Naive thymus-derived CD4-positive, alpha-beta T cell (primary cell): Measurements from ENCODE around the gene ATP8B1. TPM values are rescaled to one million over a fixed set of nuclear protein-coding genes. Genes with fewer than 3 reads are reported as not detected.

Experiments used
- ATAC-seq: fragments of 150-1000 bp; cut with Tn5 transposase; 2 replicates; pipeline ENCODE4 v1.10.0; 2021; ENCODE audit warnings: mild to moderate bottlenecking, moderate library complexity
- CTCF ChIA-PET: fragments of 350-600 bp; sonication (Branson Sonifier 250); formaldehyde crosslinking; loops from one replicate; lab custom pipeline; 2021; ENCODE audit warnings: antibody characterized with exemption; lab: Charles Lee
- POLR2A ChIA-PET: fragments of 350-600 bp; sonication (Branson Sonifier 250); formaldehyde crosslinking; loops from one replicate; lab custom pipeline; 2021; ENCODE audit warnings: antibody characterized with exemption, inconsistent platforms; lab: Charles Lee
- DNase-seq, 9 donors: peaks; one replicate each; pipeline versions ENCODE4 v3.0.0 to v3.0.0-alpha.2; 2020 to 2022; ENCODE audit warnings: mixed read lengths in 1 of 9
- H3K27ac ChIP-seq: one replicate; pipeline ENCODE4 v1.7.0; 2013; ENCODE audit warnings: mild to moderate bottlenecking, low read depth, low read length, moderate library complexity
- H3K27me3 ChIP-seq, 2 donors: one replicate each; pipeline ENCODE4 v1.7.0; 2013; ENCODE audit warnings: low read length in 2 of 2, mild to moderate bottlenecking in 2 of 2, moderate library complexity in 2 of 2; ENCODE audit not compliant: control insufficient read depth in 2 of 2, insufficient read depth in 2 of 2
- H3K36me3 ChIP-seq, 3 experiments: 1 replicate in 2 of 3; 2 replicates in 1 of 3; pipeline ENCODE4 v1.7.0; 2013; ENCODE audit warnings: low read length in 3 of 3, mild to moderate bottlenecking in 3 of 3, moderate library complexity in 1 of 3; ENCODE audit not compliant: insufficient read depth in 3 of 3, control insufficient read depth in 2 of 3
- H3K4me1 ChIP-seq, 2 donors: one replicate each; pipeline ENCODE4 v1.7.0; 2013; ENCODE audit warnings: low read length in 2 of 2, mild to moderate bottlenecking in 2 of 2, moderate library complexity in 1 of 2; ENCODE audit not compliant: control insufficient read depth in 2 of 2, insufficient read depth in 2 of 2
- H3K4me3 ChIP-seq: 2 replicates; pipeline ENCODE4 v1.7.0; 2013; ENCODE audit warnings: mild to moderate bottlenecking, low read length
- H3K9me3 ChIP-seq, 3 experiments: 1 replicate in 2 of 3; 2 replicates in 1 of 3; pipeline ENCODE4 v1.7.0; 2013; ENCODE audit warnings: low read length in 3 of 3; ENCODE audit not compliant: control insufficient read depth in 2 of 3
- H3K27ac Mint-ChIP-seq, 9 donors: one replicate each; pipeline ENCODE4 v1.8.0; 2020 to 2022; ENCODE audit warnings: mixed read lengths in 9 of 9, mild to moderate bottlenecking in 8 of 9, moderate library complexity in 5 of 9, inconsistent platforms in 2 of 9
- H3K27me3 Mint-ChIP-seq, 5 donors: one replicate each; pipeline ENCODE4 v1.8.0; 2021 to 2022; ENCODE audit warnings: mixed read lengths in 5 of 5, mild to moderate bottlenecking in 1 of 5
- H3K36me3 Mint-ChIP-seq, 5 donors: one replicate each; pipeline ENCODE4 v1.8.0; 2020 to 2022; ENCODE audit warnings: mixed read lengths in 5 of 5, mild to moderate bottlenecking in 3 of 5, inconsistent platforms in 1 of 5
- H3K4me1 Mint-ChIP-seq, 7 donors: one replicate each; pipeline ENCODE4 v1.8.0; 2020 to 2022; ENCODE audit warnings: mixed read lengths in 7 of 7, mild to moderate bottlenecking in 3 of 7, inconsistent platforms in 1 of 7
- H3K4me3 Mint-ChIP-seq, 10 donors: one replicate each; pipeline ENCODE4 v1.8.0; 2020 to 2022; ENCODE audit warnings: mild to moderate bottlenecking in 10 of 10, mixed read lengths in 10 of 10, moderate library complexity in 6 of 10, inconsistent platforms in 2 of 10
- H3K9me3 Mint-ChIP-seq, 11 donors: one replicate each; pipeline ENCODE4 v1.8.0; 2020 to 2022; ENCODE audit warnings: mixed read lengths in 11 of 11, mild to moderate bottlenecking in 4 of 11, inconsistent platforms in 1 of 11, moderate library complexity in 1 of 11
- intact Hi-C, 2 donors: fragments of 100-400 bp; cut with micrococcal nuclease; formaldehyde crosslinking; loops; one replicate each; pipeline ENCODE4 v1.15.1; 2023
- polyA plus RNA-seq, 2 donors: library from polyadenylated mRNA; unstranded; fragments of 300-500 nt; fragmentation: Illumina TruSeq; gene quantifications; one replicate each; pipeline ENCODE4 v1.2.3, GENCODE V29; 2021
- total RNA-seq, 6 experiments: library from RNA in 5 of 6; stranded (reverse) in 5 of 6; gene quantifications; 1 replicate in 5 of 6; 2 replicates in 1 of 6; pipeline ENCODE4 v1.2.3 and lab custom pipeline; 2021 to 2026

Gene ATP8B1
- total and polyA plus RNA-seq, 7 experiments from 2014 or later = not detected

DNA sequence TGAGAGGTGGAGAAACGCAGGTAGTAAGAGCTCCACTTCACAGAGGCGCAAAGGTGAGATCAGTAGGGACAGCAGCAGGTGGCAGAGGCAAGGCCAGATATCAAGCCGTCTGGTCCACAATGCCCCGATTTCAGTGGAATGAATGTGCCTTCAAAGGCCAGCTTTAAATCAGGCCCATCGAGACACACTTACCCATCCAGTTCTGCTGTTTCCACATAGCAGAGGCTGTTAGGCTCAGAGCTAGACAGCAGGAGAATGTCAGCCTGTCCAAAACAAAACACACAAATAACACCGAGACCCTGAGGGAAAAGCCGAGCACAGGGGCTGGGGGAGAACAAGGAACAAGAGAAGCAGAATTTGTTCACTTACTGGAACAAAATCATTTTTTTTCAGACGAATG is 105.7 kb downstream of the ATP8B1 start:
- Histone ChIP-seq H3K9me3 (peaks cover 0 to 6% (median 0%) of the 10 kb centered on the region in 3 experiments), H3K27ac (no peak overlapping the region), H3K4me1 (no peaks in the 10 kb centered on the region), H3K27me3 (no peaks in the 10 kb centered on the region), H3K4me3 (no peak overlapping the region), H3K36me3 (no peaks in the 10 kb centered on the region)
- Mint-ChIP-seq H3K4me3 (no peak overlapping the region), H3K27me3 (no peaks in the 10 kb centered on the region), H3K36me3 (peaks cover 0 to 43% (median 26%) of the 10 kb centered on the region in 5 donors), H3K4me1 (peaks cover 0 to 8% (median 0%) of the 10 kb centered on the region in 7 donors), H3K9me3 (peaks cover 0 to 56% (median 8%) of the 10 kb centered on the region in 11 donors), H3K27ac (no peak overlapping the region)
- DNase-seq (no peak), ATAC-seq (no peak)
- ChIA-PET CTCF (no interaction called here), POLR2A (no interaction called here)
- intact Hi-C loops = no loop called here

DNA sequence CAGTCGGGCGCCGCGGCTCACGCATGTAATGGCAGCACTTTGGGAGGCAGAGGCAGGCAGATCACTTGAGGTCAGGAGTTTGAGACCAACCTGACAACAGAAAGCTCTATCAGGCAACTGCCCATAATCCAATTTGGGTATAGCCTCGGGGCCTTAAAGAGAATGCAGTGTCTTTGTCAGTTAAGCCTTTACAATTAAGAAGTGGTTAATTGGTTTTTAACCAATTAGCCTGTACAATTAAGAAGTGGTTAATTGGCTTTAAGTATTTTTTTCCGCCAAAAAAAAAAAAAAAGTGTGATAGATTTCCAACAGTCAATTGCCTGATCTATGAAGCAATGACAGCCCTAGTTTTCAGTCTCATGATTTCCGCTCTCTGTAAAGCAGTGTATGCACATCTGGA is 106.8 kb downstream of the ATP8B1 start:
- intact Hi-C loops = no loop called here
- no peak overlapping the region for H3K27ac ChIP-seq
- H3K9me3 ChIP-seq = no peaks in the 10 kb centered on the region
- Mint-ChIP-seq H3K27me3 (no peaks in the 10 kb centered on the region), H3K36me3 (peaks cover 0 to 47% (median 33%) of the 10 kb centered on the region in 5 donors), H3K27ac (peak overlapping the region in 1 of 9 donors; percentile 43), H3K4me1 (peaks cover 0 to 9% (median 0%) of the 10 kb centered on the region in 7 donors), H3K9me3 (peaks cover 0 to 56% (median 8%) of the 10 kb centered on the region in 11 donors), H3K4me3 (no peak overlapping the region)
- H3K4me3 ChIP-seq = no peak overlapping the region
- ATAC-seq (no peak), DNase-seq (no peak)
- no peaks in the 10 kb centered on the region for H3K4me1 ChIP-seq
- POLR2A ChIA-PET = no interaction called here
- CTCF ChIA-PET = no interaction called here
- no peaks in the 10 kb centered on the region for H3K27me3 ChIP-seq
- no peaks in the 10 kb centered on the region for H3K36me3 ChIP-seq

DNA sequence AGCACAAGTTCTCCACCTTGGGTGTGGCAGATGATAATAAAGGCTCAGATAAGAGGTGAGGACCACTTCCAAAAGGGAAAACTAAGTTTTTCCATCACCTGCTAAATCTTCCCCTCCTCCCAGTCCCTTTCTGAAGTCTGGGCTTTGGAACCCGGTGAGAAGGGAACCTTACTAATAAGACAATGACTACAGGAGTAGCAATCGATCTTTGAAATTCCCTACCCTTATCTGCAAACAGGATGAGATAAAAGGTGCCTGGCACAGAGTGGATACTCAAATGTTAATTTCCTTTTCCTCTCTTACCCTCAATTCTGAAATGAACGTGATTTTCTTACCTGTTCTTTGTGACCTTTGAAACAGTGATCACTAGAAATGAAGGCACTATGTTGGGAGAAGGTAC is 111.8 kb downstream of the ATP8B1 start:
- peaks cover 0 to 13% (median 5%) of the 10 kb centered on the region in 7 donors for H3K4me1 Mint-ChIP-seq
- H3K27ac ChIP-seq = no peak overlapping the region
- H3K4me3 Mint-ChIP-seq = no peak overlapping the region

DNA sequence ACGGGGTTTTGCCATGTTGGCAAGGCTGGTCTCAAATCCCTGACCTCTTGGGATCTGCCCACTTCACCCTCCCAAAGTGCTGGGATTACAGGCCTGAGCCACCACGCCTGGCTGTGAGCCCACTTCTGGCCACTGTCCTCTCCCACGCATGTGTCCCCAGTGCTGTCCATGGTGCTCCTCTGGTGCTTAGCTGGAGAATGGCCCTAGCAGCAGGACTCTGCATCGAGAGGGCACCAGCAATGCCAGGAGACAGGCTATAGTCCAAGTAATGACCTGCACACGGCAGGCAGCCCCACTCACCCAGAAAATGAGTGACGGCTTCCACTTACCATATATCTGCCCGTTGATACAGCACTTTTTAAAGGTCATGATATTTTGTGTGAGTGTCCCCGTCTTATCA is 115.1 kb downstream of the ATP8B1 start:
- peaks cover 0 to 13% (median 7%) of the 10 kb centered on the region in 7 donors for H3K4me1 Mint-ChIP-seq
- Histone ChIP-seq H3K4me3 (no peak overlapping the region), H3K27ac (no peak overlapping the region), H3K36me3 (peaks cover 0 to 7% (median 0%) of the 10 kb centered on the region in 3 experiments), H3K9me3 (peaks cover 0 to 13% (median 0%) of the 10 kb centered on the region in 3 experiments), H3K27me3 (no peaks in the 10 kb centered on the region), H3K4me1 (no peaks in the 10 kb centered on the region)
- H3K36me3 Mint-ChIP-seq = peaks cover 0 to 60% (median 54%) of the 10 kb centered on the region in 5 donors
- no peak overlapping the region for H3K27ac Mint-ChIP-seq
- intact Hi-C loops = no loop called here
- H3K27me3 Mint-ChIP-seq = no peaks in the 10 kb centered on the region
- peak overlapping the region in 1 of 10 donors; percentile 48 for H3K4me3 Mint-ChIP-seq
- ChIA-PET POLR2A (no interaction called here), CTCF (no interaction called here)
- ATAC-seq = no peak
- DNase-seq = no peak
- H3K9me3 Mint-ChIP-seq = peaks cover 0 to 80% (median 15%) of the 10 kb centered on the region in 11 donors

More for the DNA sequence above, 111.8 kb downstream of the ATP8B1 start:
- POLR2A ChIA-PET = no interaction called here
- peaks cover 0 to 7% (median 0%) of the 10 kb centered on the region in 3 experiments for H3K36me3 ChIP-seq
- ATAC-seq (no peak), DNase-seq (no peak)
- intact Hi-C loops = no loop called here
- H3K9me3 ChIP-seq = peaks cover 0 to 6% (median 0%) of the 10 kb centered on the region in 3 experiments
- CTCF ChIA-PET = no interaction called here
- no peaks in the 10 kb centered on the region for H3K27me3 ChIP-seq
- Mint-ChIP-seq H3K27ac (no peak overlapping the region), H3K27me3 (no peaks in the 10 kb centered on the region), H3K9me3 (peaks cover 0 to 75% (median 13%) of the 10 kb centered on the region in 11 donors), H3K36me3 (peaks cover 0 to 61% (median 47%) of the 10 kb centered on the region in 5 donors)
- no peaks in the 10 kb centered on the region for H3K4me1 ChIP-seq
- no peak overlapping the region for H3K4me3 ChIP-seq

DNA sequence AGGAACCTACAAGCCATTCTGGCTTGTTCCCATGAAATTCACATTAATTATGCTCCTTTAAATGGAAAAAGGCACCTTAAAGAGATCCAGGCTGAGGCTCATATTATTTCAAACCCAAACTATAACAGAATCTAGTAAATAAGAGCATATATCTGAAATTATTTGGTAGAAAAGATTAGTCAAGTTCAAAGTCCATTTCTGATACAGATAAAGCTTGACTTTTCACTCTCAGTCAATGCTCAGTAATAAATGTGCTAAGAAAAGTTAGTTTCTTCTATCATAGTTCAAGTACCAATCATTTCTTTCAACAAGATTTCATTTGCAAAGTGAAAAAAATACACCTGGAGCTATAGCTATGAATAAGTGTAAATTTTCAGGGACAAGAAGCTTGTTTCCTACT is 119.6 kb downstream of the ATP8B1 start:
- ChIA-PET CTCF (no interaction called here), POLR2A (no interaction called here)
- peaks cover 0 to 4% (median 0%) of the 10 kb centered on the region in 3 experiments for H3K36me3 ChIP-seq
- H3K27ac ChIP-seq = no peak overlapping the region
- no peaks in the 10 kb centered on the region for H3K27me3 Mint-ChIP-seq
- no peaks in the 10 kb centered on the region for H3K27me3 ChIP-seq
- H3K9me3 ChIP-seq = peaks cover 0 to 13% (median 0%) of the 10 kb centered on the region in 3 experiments
- ATAC-seq (no peak), DNase-seq (no peak)
- H3K4me3 Mint-ChIP-seq = no peak overlapping the region
- no peaks in the 10 kb centered on the region for H3K4me1 ChIP-seq
- H3K36me3 Mint-ChIP-seq = peaks cover 0 to 49% (median 38%) of the 10 kb centered on the region in 5 donors
- peaks cover 0 to 13% (median 4%) of the 10 kb centered on the region in 7 donors for H3K4me1 Mint-ChIP-seq
- no peak overlapping the region for H3K27ac Mint-ChIP-seq
- intact Hi-C loops = no loop called here
- peaks cover 3 to 58% (median 13%) of the 10 kb centered on the region in 11 donors for H3K9me3 Mint-ChIP-seq
- no peak overlapping the region for H3K4me3 ChIP-seq

DNA sequence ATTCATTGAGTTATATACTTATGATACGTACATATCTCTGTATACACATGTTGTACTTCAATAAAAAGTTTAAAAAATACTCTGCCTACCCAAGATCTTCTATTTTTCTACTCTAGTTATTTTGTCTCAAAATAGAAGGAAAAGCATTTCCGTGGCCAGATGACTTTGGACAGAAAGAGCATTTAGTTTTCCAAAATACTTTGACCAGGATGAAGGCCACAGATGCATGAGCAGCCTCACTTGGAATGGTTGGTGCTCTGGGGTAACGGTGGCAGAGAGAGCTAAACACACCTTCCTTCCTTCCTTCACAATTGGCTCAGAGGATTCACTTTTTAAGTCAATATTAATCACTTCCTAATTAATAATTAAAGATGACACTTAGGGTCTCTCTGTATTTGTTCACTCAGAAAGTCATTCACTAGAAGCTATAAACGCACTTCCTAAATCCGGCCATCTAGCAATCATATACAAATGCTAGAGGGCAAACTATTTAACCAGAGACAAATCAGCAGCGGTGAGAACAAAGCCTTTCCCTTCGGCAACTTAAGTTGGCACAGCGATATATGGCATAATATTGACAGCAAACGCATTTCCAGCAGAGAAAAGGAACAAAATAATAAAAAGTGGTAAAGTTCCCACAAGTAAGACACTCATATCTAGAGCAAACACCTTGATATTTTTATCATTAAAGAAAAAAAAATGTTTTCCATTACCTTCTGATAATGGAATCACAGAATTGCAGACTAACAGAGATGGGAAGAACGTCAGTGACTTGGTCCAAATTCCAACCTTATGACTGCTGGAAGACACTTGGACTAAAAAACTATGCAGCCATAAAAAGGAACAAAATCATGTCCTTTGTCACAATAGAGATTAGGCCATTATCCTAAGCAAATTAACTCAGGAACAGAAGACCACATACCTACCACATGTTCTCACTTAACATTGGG is 125.6 kb downstream of the ATP8B1 start:
- Mint-ChIP-seq H3K9me3 (peaks cover 3 to 48% (median 13%) of the 10 kb centered on the region in 11 donors), H3K36me3 (peaks cover 0 to 33% (median 26%) of the 10 kb centered on the region in 5 donors), H3K27ac (no peak overlapping the region), H3K27me3 (no peaks in the 10 kb centered on the region), H3K4me1 (peaks cover 0 to 21% (median 16%) of the 10 kb centered on the region in 7 donors), H3K4me3 (no peak overlapping the region)
- DNase-seq (no peak), ATAC-seq (no peak)
- no peaks in the 10 kb centered on the region for H3K27me3 ChIP-seq
- no peak overlapping the region for H3K4me3 ChIP-seq
- no peaks in the 10 kb centered on the region for H3K4me1 ChIP-seq
- CTCF ChIA-PET = no interaction called here
- intact Hi-C loops = no loop called here
- no peak overlapping the region for H3K27ac ChIP-seq
- POLR2A ChIA-PET = no interaction called here
- peaks cover 0 to 3% (median 0%) of the 10 kb centered on the region in 3 experiments for H3K9me3 ChIP-seq
- H3K36me3 ChIP-seq = no peaks in the 10 kb centered on the region
